Fibroblast of lung (primary cell): Measurements from ENCODE around the gene ROR2.

Source experiments
- EZH2 ChIP-seq: IDR thresholded peaks from 2 replicates; pipeline ENCODE4 v1.5.1; 2012; ENCODE audit warnings: low read length, control low read depth, mild to moderate bottlenecking; ENCODE audit errors: missing control alignments
- TF ChIP-seq, protein P1 (sequence below), 2 donors: IDR thresholded peaks in 1 of 2; conservative IDR thresholded peaks in 1 of 2; 1 replicate in 1 of 2; 2 replicates in 1 of 2; pipeline ENCODE4 v1.5.1; 2011 to 2012; ENCODE audit warnings: low read length in 2 of 2, control low read depth in 1 of 2, inconsistent platforms in 1 of 2, low read depth in 1 of 2, mild to moderate bottlenecking in 1 of 2

DNA sequence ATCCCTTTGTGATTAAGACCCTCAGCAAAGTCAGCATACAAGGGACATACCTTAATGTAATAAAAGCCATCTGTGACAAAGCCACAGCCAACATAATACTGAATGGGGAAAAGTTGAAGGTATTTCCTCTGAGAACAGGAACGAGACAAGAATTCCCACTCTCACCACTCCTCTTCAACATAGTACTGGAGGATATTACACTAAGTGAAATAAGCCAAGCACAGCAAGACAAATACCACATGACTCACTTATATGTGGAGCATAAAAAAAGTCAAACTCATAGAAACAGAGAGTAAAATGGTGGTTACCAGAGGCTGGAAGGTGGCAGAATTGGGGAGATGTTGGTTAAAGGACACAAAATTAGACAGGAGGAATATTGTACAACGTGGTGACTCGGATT lies 408.3 kb downstream of the ROR2 start:
- TF ChIP-seq, protein P1, sequence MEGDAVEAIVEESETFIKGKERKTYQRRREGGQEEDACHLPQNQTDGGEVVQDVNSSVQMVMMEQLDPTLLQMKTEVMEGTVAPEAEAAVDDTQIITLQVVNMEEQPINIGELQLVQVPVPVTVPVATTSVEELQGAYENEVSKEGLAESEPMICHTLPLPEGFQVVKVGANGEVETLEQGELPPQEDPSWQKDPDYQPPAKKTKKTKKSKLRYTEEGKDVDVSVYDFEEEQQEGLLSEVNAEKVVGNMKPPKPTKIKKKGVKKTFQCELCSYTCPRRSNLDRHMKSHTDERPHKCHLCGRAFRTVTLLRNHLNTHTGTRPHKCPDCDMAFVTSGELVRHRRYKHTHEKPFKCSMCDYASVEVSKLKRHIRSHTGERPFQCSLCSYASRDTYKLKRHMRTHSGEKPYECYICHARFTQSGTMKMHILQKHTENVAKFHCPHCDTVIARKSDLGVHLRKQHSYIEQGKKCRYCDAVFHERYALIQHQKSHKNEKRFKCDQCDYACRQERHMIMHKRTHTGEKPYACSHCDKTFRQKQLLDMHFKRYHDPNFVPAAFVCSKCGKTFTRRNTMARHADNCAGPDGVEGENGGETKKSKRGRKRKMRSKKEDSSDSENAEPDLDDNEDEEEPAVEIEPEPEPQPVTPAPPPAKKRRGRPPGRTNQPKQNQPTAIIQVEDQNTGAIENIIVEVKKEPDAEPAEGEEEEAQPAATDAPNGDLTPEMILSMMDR (conservative IDR thresholded peaks at IDR 0.05 in 1 of 2, IDR thresholded peaks at IDR 0.05 in 1 of 2; ENCODE audit: low read depth in 1 of 2, low read length in 2 of 2) = no peak
- no peak for TF ChIP-seq EZH2
